ENCODE results near the gene IQCE.

GRCh38 chr7:2593036-2593727, 34.4 kb downstream of the IQCE start:
- TF ChIP-seq ZNF274 (IDR thresholded peaks at IDR 0.05; ENCODE audit: low read depth, low read length) (no peak), YY1 (IDR thresholded peaks at IDR 0.05; ENCODE audit: insufficient read depth, insufficient read length) (no peak)
